Esophagus squamous epithelium (tissue), 4 donors: ENCODE results near the gene ACE2.

Experiments
- POLR2A ChIP-seq, 4 donors: fragments of 450-650 bp; IDR thresholded peaks; one replicate each; pipeline ENCODE4 v1.6.1; 2017; ENCODE audit warnings: antibody characterized with exemption in 4 of 4, mild to moderate bottlenecking in 4 of 4, moderate library complexity in 3 of 4
- TF ChIP-seq, protein P1 (sequence below), 6 experiments: fragments of 450-650 bp in 4 of 6; fragments of 200-600 bp in 2 of 6; sonication (generic) in 2 of 6; IDR thresholded peaks; one replicate each; pipeline ENCODE4 v1.5.1; 2016 to 2019; ENCODE audit warnings: antibody characterized with exemption in 6 of 6, mild to moderate bottlenecking in 4 of 6, moderate library complexity in 4 of 6

DNA sequence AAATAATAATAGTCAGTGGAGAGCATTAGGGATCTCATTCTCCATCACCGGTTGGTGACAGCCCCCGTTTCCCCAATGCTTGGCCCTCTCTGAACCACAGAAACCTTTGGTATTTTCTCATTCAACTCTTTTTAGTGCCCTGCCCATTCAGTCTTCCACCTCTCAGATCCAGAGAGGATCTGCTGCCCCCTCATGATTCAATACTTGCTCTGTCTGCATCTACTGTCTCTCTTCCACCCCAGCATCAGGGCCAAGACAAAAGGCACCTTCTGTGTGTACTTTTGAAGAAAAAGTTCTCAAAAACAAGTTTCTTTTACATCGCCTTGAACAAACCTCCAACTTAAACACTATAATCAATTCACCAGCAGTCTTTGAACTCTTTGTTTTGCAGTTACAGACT is 44.5 kb upstream of the ACE2 start:
- TF ChIP-seq, protein P1, sequence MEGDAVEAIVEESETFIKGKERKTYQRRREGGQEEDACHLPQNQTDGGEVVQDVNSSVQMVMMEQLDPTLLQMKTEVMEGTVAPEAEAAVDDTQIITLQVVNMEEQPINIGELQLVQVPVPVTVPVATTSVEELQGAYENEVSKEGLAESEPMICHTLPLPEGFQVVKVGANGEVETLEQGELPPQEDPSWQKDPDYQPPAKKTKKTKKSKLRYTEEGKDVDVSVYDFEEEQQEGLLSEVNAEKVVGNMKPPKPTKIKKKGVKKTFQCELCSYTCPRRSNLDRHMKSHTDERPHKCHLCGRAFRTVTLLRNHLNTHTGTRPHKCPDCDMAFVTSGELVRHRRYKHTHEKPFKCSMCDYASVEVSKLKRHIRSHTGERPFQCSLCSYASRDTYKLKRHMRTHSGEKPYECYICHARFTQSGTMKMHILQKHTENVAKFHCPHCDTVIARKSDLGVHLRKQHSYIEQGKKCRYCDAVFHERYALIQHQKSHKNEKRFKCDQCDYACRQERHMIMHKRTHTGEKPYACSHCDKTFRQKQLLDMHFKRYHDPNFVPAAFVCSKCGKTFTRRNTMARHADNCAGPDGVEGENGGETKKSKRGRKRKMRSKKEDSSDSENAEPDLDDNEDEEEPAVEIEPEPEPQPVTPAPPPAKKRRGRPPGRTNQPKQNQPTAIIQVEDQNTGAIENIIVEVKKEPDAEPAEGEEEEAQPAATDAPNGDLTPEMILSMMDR (IDR thresholded peaks at IDR 0.05), result no peak
- no peak for TF ChIP-seq POLR2A (IDR thresholded peaks at IDR 0.05)
